SK-N-SH (cell line): ENCODE results near the gene HYLS1. TPM values are rescaled to one million over a fixed set of nuclear protein-coding genes. Genes with fewer than 3 reads are reported as not detected.

Source experiments
- CTCF ChIA-PET: fragments of 300-600, 350-600 bp; formaldehyde crosslinking; extraction: SDS; loops from one replicate; lab custom pipeline; 2021; lab: Yijun Ruan, JAX
- POLR2A ChIA-PET: fragments of 350-600 bp; sonication (Branson Sonifier 250); formaldehyde crosslinking; extraction: SDS; loops from one replicate; lab custom pipeline; 2020; ENCODE audit warnings: antibody characterized with exemption, inconsistent platforms; lab: Yijun Ruan, JAX
- DNase-seq: peaks from one replicate; pipeline ENCODE4 v3.0.0; 2012
- H2AFZ ChIP-seq: fragments of 200-600 bp; sonication (generic); 2 replicates; pipeline ENCODE4 v1.8.1; 2016; ENCODE audit warnings: antibody characterized with exemption, mild to moderate bottlenecking, low read depth
- H3F3A ChIP-seq: fragments of 200-600 bp; sonication (generic); replicated peaks from 2 replicates; pipeline ENCODE3; 2016; ENCODE audit warnings: antibody characterized with exemption, mild to moderate bottlenecking; ENCODE audit not compliant: insufficient read depth
- H3K27ac ChIP-seq, 2 experiments: fragments of 200-500 bp in 1 of 2; fragments of 200-600 bp in 1 of 2; sonication (Bioruptor generic) in 1 of 2; sonication (generic), shearing (Covaris generic) in 1 of 2; 2 replicates each; pipeline versions ENCODE4 v1.5.1 to v1.6.1; 2014 to 2016; ENCODE audit warnings: low read depth in 2 of 2, inconsistent platforms in 1 of 2, low read length in 1 of 2, mild to moderate bottlenecking in 1 of 2, mixed read lengths in 1 of 2
- H3K27me3 ChIP-seq: fragments of 200-600 bp; sonication (generic), shearing (Covaris generic); 2 replicates; pipeline ENCODE4 v1.6.1; 2016; ENCODE audit warnings: mixed run types; ENCODE audit not compliant: insufficient read depth
- H3K36me3 ChIP-seq, 2 experiments: fragments of 200-500 bp in 1 of 2; fragments of 200-600 bp in 1 of 2; sonication (Bioruptor generic) in 1 of 2; sonication (generic) in 1 of 2; replicated peaks in 1 of 2; 2 replicates each; pipeline versions ENCODE3 to v1.5.1; 2014 to 2016; ENCODE audit warnings: low read length in 1 of 2, mild to moderate bottlenecking in 1 of 2; ENCODE audit not compliant: insufficient read depth in 2 of 2, control insufficient read depth in 1 of 2
- H3K4me1 ChIP-seq, 2 experiments: fragments of 200-500 bp in 1 of 2; fragments of 200-600 bp in 1 of 2; sonication (Bioruptor generic) in 1 of 2; sonication (generic), shearing (Covaris generic) in 1 of 2; 2 replicates each; pipeline versions ENCODE4 v1.5.1 to v1.6.1; 2014 to 2016; ENCODE audit warnings: low read depth in 1 of 2, low read length in 1 of 2, mixed run types in 1 of 2; ENCODE audit not compliant: insufficient read depth in 2 of 2, control insufficient read depth in 1 of 2
- H3K4me2 ChIP-seq: fragments of 200-600 bp; sonication (generic), shearing (Covaris generic); 2 replicates; pipeline ENCODE4 v1.6.1; 2017; ENCODE audit warnings: mixed run types
- H3K4me3 ChIP-seq, 2 experiments: fragments of 200-500 bp in 1 of 2; fragments of 200-600 bp in 1 of 2; sonication (Bioruptor generic) in 1 of 2; sonication (generic), shearing (Covaris generic) in 1 of 2; 2 replicates each; pipeline versions ENCODE4 v1.5.1 to v1.8.1; 2014 to 2016; ENCODE audit warnings: low read depth in 2 of 2, inconsistent platforms in 1 of 2, low read length in 1 of 2, mild to moderate bottlenecking in 1 of 2, mixed read lengths in 1 of 2, moderate library complexity in 1 of 2
- H3K79me2 ChIP-seq: fragments of 200-600 bp; sonication (generic); 2 replicates; pipeline ENCODE4 v1.8.1; 2017; ENCODE audit warnings: mild to moderate bottlenecking; ENCODE audit not compliant: insufficient read depth
- H3K9ac ChIP-seq: fragments of 200-600 bp; sonication (generic); 2 replicates; pipeline ENCODE4 v1.6.1; 2017; ENCODE audit warnings: mixed run types
- H3K9me2 ChIP-seq: fragments of 200-600 bp; sonication (generic); 2 replicates; pipeline ENCODE4 v1.6.1; 2017; ENCODE audit warnings: mixed run types
- H3K9me3 ChIP-seq: fragments of 200-600 bp; sonication (generic); 2 replicates; pipeline ENCODE4 v1.6.1; 2017; ENCODE audit warnings: mixed run types, mild to moderate bottlenecking, moderate library complexity
- H4K20me1 ChIP-seq: fragments of 200-600 bp; sonication (generic); 2 replicates; pipeline ENCODE4 v1.6.1; 2017; ENCODE audit warnings: mild to moderate bottlenecking, mixed run types; ENCODE audit not compliant: insufficient read depth
- FOSL2 ChIP-seq: IDR thresholded peaks from 2 replicates; pipeline ENCODE4 v1.4.0; 2012; ENCODE audit warnings: low read depth, mild to moderate bottlenecking, moderate library complexity, borderline replicate concordance
- IRF3 ChIP-seq: fragments of 150-350 bp; IDR thresholded peaks from 2 replicates; pipeline ENCODE4 v1.6.1; 2016; ENCODE audit warnings: mild to moderate bottlenecking, low read depth, low read length
- JUND ChIP-seq: IDR thresholded peaks from 2 replicates; pipeline ENCODE4 v1.4.0; 2012
- MEF2A ChIP-seq: IDR thresholded peaks from 2 replicates; pipeline ENCODE4 v1.4.0; 2012; ENCODE audit warnings: low read depth, borderline replicate concordance
- MXI1 ChIP-seq: IDR thresholded peaks from 2 replicates; pipeline ENCODE4 v1.6.1; 2012; ENCODE audit warnings: mild to moderate bottlenecking, low read depth, low read length, improper control_type of control experiment
- NRF1 ChIP-seq: IDR thresholded peaks from 2 replicates; pipeline ENCODE4 v1.6.1; 2012; ENCODE audit warnings: low read depth, mild to moderate bottlenecking, low read length
- POLR2AphosphoS5 ChIP-seq: IDR thresholded peaks from 2 replicates; pipeline ENCODE4 v1.6.1; 2012; ENCODE audit warnings: low read depth, low read length
- TAF1 ChIP-seq: IDR thresholded peaks from 2 replicates; pipeline ENCODE4 v1.6.1; 2012; ENCODE audit warnings: low read depth, mild to moderate bottlenecking, low read length, moderate library complexity, borderline replicate concordance
- ZBTB33 ChIP-seq: IDR thresholded peaks from 2 replicates; pipeline ENCODE4 v1.4.0; 2012; ENCODE audit warnings: low read depth, borderline replicate concordance
- WGBS: methylation state at CpG from one replicate; pipeline ENCODE4 v1.1.6; 2017; ENCODE audit warnings: low lambda C conversion rate; 5-methylcytosine and 5-hydroxymethylcytosine counted together
- polyA plus RNA-seq, 3 experiments: library from polyadenylated mRNA; depleted of rRNA; stranded (reverse); fragments of >200 nt; gene quantifications; 2 replicates each; pipeline ENCODE4 v1.2.3, GENCODE V29; 2012

HYLS1 gene
- polyA plus RNA-seq, 1 of the 3 experiments (the other 2 are of a cell fraction): 1.3 TPM

GRCh38 chr11:125945797-125946520 is 58.5 kb downstream of the HYLS1 start, which contains the start of gene VSIG10L2:
VSIG10L2 (plus strand) TSS chr11:125946044; CDS start chr11:125946056, 12 bp downstream.
- CTCF ChIA-PET: interaction anchor here (1.0 to 6.0 kb wide), 3 partner anchors 18 to 248 kb away, joined by 3 to 55 read pairs (median 15); no protein-coding TSS in a partner anchor
- no peak for DNase-seq
- WGBS: 70% methylated on average over 8 of the region's 8 CpGs

DNA sequence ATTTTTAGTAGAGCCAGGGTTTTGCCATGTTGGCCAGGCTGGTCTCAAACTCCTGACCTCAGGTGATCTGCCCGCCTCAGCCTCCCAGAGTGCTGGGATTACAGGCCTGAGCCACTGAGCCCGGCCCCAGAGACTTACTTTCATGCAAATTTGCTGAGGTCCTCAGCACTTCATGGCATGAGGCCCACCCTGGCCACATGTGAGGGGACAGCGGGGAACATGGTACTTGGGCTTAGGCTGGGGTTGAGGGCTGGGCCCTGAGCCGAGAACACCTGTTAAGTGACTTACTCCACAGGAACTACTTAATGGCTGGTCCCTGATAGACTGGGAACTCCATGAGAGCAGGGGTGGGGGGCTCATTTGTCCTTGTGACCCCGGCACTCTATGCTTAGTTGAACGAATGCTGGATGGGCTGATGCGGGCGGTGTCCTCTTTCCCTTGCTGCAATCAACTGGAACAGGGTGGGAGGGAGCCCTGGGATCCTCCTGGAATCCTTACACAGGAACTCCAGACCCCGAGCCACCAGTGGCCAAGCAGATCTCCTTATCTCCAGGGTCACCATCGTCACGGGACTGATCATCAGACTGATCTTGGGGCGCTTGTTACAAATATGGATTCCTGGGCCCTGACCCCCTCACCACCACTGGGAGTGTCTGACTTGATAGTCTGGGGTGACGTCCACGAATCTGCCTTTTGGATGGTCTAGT is 59.4 kb downstream of the HYLS1 start:
- TF ChIP-seq MEF2A: no peak
- no peak for TF ChIP-seq IRF3
- no peak for TF ChIP-seq POLR2AphosphoS5
- no peak for TF ChIP-seq ZBTB33
- no peak for TF ChIP-seq TAF1
- TF ChIP-seq NRF1: no peak
- no peak for TF ChIP-seq MXI1
- H3K4me3 ChIP-seq: no peak overlapping the region
- H2AFZ ChIP-seq: no peak overlapping the region
- no peaks in the 10 kb centered on the region for H3K9me3 ChIP-seq
- no peaks in the 10 kb centered on the region for H3K79me2 ChIP-seq
- POLR2A ChIA-PET: no interaction called here
- no peak overlapping the region for H3K27ac ChIP-seq
- no peaks in the 10 kb centered on the region for H3K9me2 ChIP-seq
- no peaks in the 10 kb centered on the region for H3K27me3 ChIP-seq
- no peaks in the 10 kb centered on the region for H3F3A ChIP-seq
- DNase-seq: no peak
- no peaks in the 10 kb centered on the region for H3K36me3 ChIP-seq
- peaks cover 0 to 39% of the 10 kb centered on the region in 2 experiments; a peak in 1 of 4 replicates for H3K4me1 ChIP-seq
- CTCF ChIA-PET: interaction anchor here (1.0 to 1.1 kb wide), 2 partner anchors 10 to 19 kb away, joined by 3 read pairs; no protein-coding TSS in a partner anchor
- H3K4me2 ChIP-seq: no peak overlapping the region
- no peaks in the 10 kb centered on the region for H4K20me1 ChIP-seq
- H3K9ac ChIP-seq: no peak overlapping the region
- WGBS: 76% methylated on average over 7 of the region's 14 CpGs

More at GRCh38 chr11:125945797-125946520, 58.5 kb downstream of the HYLS1 start, which contains the start of gene VSIG10L2:
- Histone ChIP-seq H3F3A (no peaks in the 10 kb centered on the region), H3K27ac (no peak within 1 kb of the TSS), H4K20me1 (no peaks in the 10 kb centered on the region), H3K4me2 (no peak within 1 kb of the TSS), H3K9me2 (no peaks in the 10 kb centered on the region), H3K27me3 (no peaks in the 10 kb centered on the region), H3K79me2 (no peaks in the 10 kb centered on the region), H3K4me1 (peaks cover 0 to 30% of the 10 kb centered on the region in 2 experiments; a peak in 1 of 4 replicates), H2AFZ (no peak within 1 kb of the TSS), H3K9ac (no peak within 1 kb of the TSS), H3K9me3 (no peaks in the 10 kb centered on the region), H3K36me3 (no peaks in the 10 kb centered on the region), H3K4me3 (no peak within 1 kb of the TSS)
- POLR2A ChIA-PET: no interaction called here
- TF ChIP-seq FOSL2: peak; percentile 15; the same call in 1 of the 2 replicates
- TF ChIP-seq JUND: no peak
